Left forelimb (tissue), 1 donor: ENCODE results near the gene MYH11.
"Not testable (repeated sequence)": the region's sequence is repeated elsewhere in the genome, so short reads cannot be mapped to it uniquely, and the experiment has no call there.

Experiments used
- DNase-seq: peaks from one replicate; pipeline ENCODE4 v3.0.0-alpha.2; 2018; ENCODE audit warnings: low spot score

Gene MYH11

GRCh38 chr16:15672127-15672513, 184.7 kb downstream of the MYH11 start:
- DNase-seq = not testable (repeated sequence)

- DNase-seq = no peak
Measured at GRCh38 chr16:15671530-15672117, 185.2 kb downstream of the MYH11 start.

- no peak for DNase-seq
Measured at GRCh38 chr16:15667091-15667742, 189.6 kb downstream of the MYH11 start.

- no peak for DNase-seq
Measured at GRCh38 chr16:15665107-15665506, 191.7 kb downstream of the MYH11 start.

GRCh38 chr16:15660203-15660601, 196.6 kb downstream of the MYH11 start:
- no peak for DNase-seq

- DNase-seq = no peak
Measured at GRCh38 chr16:15658556-15658955, 198.3 kb downstream of the MYH11 start.

GRCh38 chr16:15658149-15658548, 198.7 kb downstream of the MYH11 start:
- DNase-seq = no peak

GRCh38 chr16:15655561-15655960, 201.3 kb downstream of the MYH11 start:
- DNase-seq = not testable (repeated sequence)

DNA sequence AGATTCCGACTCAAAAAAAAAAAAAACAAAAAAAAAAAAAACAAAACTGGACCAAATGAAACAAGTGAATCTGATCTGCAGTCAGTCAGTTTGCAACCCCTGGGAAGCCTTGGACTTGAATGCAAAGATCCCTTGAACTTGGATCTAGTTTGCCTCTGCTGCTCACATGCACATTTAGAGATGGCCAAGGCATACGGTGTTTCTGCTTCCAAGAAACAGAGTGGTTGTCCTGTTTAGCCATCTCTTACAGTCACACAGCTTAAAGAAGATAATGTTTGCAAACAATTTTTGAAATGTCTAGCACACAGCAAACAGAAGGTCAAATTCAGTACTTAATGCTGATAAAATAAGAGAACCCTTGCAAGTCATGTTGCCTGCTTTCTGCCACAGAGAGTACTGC, 202.2 kb downstream of the MYH11 start:
- DNase-seq = no peak

- no peak for DNase-seq
Measured at GRCh38 chr16:15653227-15653626, 203.6 kb downstream of the MYH11 start.
